T1000 (cell line): ENCODE data around the gene PMS1.
"Not testable (repeated sequence)": the region's sequence is repeated elsewhere in the genome, so short reads cannot be mapped to it uniquely, and the experiment has no call there.

ENCODE experiments used
- DNase-seq: peaks from one replicate; lab custom pipeline; 2025; ENCODE audit warnings: mixed read lengths; lab: John Stamatoyannopoulos, UW

Gene PMS1

DNA sequence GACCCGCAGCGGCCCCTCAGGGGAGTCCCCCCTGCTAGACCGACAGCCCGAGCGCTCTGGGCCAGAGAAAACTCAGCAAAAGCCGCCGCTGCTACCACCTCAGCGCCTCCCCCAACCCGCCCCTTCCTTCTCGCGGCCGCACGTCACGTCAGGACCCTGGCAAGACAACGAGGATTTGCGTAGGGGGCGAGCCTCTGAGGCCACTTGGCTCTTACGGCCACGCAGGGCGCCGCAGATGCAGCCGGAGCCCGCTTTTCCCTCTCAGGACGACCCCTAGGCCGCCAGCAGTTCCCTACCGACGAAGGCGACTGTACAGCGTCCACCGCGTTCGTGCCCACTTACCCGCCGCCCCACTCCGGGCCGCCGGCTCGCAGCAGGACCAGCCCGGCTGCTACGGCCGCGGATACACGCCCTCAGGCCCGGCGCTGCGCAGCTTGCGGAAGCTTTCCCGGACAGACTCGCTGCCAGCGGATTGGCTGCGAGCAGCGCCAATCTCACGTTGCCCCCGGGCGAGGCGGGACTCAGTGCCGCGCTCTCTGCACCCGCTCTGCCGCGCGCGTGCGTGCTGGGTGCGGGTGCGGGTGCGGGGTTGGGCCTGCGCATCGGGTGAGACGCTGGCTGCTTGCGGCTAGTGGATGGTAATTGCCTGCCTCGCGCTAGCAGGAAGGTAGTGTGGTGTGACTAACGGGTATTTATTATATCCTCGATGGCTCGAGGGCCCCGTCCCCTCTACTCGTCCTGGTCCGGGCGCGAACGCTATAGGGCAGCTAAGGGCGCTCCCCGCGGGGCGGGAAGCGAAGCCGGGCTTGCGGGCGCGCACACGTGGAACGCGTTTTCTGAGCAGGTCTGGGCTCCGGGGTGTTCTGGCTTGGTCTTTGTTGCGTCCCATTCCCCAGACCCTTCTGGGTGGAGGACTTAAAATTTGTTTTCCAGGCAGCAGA lies at the start of gene PMS1, which contains the start of gene ORMDL1:
PMS1 (plus strand) TSS at position 524 of the 941 bp plus-strand sequence. CDS start 7,360 bp downstream, outside the sequence.
ORMDL1 (minus strand) TSS at position 413 of the 941 bp plus-strand sequence. CDS start 1,744 bp downstream, outside the sequence.
- peak; percentile 92 for DNase-seq

- DNase-seq: no peak
These were observed 33.1 kb upstream of the PMS1 start for GRCh38 chr2:189751080-189751658.

DNA sequence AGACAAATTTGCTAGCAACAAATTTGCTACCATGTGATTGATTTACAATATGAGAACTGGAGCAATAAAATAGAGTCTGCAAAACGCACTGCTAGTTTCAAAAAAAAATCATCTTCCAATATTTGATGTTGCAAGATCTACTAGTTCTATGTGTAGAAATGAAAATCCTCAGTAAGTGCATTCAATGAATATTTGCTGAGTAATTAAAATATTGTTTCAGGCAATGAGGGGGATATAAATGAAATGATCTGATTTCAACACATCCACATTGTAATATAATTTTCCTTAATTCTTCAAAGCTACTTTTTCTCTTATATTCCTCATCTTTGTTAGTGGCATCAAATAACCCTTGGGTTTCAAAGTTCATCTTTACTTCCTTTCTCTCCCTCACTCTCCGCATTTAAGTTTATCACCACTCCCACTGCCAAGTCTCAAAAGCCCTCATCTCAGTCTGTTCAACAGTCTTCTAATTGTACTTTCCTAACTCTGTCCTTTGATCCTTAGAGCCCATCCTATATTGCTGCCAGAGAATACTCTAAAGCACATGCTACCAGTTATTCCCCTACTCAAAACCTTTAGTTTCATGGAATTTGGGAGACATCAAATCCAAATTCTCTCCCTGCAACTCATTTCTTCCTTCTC lies 27.8 kb upstream of the PMS1 start:
- DNase-seq: no peak

GRCh38 chr2:189760154-189760553 lies 24.1 kb upstream of the PMS1 start:
- not testable (repeated sequence) for DNase-seq

DNA sequence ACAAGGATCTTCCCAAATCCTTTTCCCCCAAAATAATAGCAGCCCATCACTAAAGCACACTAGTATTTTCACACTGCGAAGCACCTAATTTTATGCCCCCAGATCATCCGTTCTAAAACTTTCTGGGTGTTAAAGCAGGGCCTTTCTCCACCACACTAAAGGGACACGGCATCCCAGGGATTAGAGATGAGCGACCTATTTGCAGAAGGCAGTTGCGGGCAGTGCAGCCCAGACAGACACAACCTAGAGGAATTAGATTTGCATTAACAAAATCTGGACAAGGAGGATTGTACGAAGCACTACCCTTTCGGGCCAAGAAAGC lies 22.1 kb upstream of the PMS1 start:
- DNase-seq: no peak

- DNase-seq: peak; percentile 79
These were observed 21.5 kb upstream of the PMS1 start, which contains the start of gene OSGEPL1 for GRCh38 chr2:189762551-189763298. Gene OSGEPL1 (minus strand): TSS chr2:189762792. CDS start chr2:189761640, 1,152 bp downstream.

GRCh38 chr2:189763908-189764661 lies 20.2 kb upstream of the PMS1 start:
- DNase-seq: no peak

GRCh38 chr2:189770590-189771322 lies 13.5 kb upstream of the PMS1 start:
- DNase-seq: no peak

- DNase-seq: no peak
These were observed 12.0 kb upstream of the PMS1 start for GRCh38 chr2:189772212-189772611.

GRCh38 chr2:189782221-189782671 lies 2.0 kb upstream of the PMS1 start:
- no peak for DNase-seq

- no peak for DNase-seq
These were observed 761 bp upstream of the PMS1 start for GRCh38 chr2:189783451-189783926.

- DNase-seq: no peak
These were observed 7.2 kb downstream of the PMS1 start for GRCh38 chr2:189791338-189792042.

- no peak for DNase-seq
These were observed 10.1 kb downstream of the PMS1 start for GRCh38 chr2:189794310-189794709.

GRCh38 chr2:189797902-189798301 lies 13.7 kb downstream of the PMS1 start:
- no peak for DNase-seq

DNA sequence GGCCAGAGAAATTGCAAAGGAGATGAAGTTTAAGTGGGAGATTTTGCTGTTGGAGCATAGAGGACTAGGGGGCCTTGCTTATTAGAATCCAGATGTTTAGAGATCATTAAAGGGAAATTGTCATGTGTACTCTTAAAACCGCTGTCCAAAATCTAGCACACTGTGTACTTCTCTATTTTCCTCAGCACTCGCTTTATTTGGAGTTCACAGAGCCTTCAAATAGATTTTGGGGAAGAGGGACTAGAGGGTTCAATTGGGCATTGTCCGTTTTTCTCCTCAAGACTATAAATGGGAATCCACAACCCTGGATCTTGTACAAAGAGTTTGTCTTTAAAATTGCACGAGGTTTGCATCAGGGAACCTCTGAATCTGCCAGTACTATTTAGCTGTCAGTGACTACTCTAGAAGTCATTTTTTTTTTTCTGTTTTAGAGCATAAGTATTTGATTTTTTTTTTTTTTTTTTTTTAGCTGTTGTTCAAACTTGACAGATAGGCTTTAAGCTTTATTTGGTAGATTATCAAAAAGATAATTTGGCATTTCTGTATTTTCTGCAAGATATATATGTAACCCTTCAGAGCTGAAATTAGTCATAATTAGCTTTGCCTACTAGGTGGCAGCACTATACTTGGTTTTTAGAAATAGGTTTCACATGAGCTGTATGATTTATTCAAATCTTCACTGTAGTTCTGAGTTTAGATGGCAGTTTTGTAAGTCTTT lies 14.2 kb downstream of the PMS1 start:
- no peak for DNase-seq

GRCh38 chr2:189799030-189799331 lies 14.7 kb downstream of the PMS1 start:
- no peak for DNase-seq

DNA sequence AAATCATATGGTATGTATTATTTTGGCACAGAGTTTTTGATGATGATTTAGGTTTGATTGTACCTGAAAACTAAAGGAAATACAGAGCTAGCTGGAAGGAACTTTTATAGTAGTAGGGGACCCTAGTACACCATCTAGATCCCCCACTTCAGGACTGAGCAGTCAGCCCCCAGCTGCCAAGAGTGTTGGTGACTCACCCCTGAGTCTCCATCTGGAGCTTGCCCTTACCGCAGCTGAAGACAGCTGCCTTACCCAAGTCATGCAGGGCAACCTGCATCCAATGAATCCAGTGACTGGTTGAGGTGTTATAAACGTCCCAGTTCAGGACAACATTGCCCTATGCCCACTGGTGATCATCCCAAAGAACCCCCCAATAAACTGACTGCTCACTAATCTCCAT lies 15.3 kb downstream of the PMS1 start:
- peak; percentile 28 for DNase-seq

DNA sequence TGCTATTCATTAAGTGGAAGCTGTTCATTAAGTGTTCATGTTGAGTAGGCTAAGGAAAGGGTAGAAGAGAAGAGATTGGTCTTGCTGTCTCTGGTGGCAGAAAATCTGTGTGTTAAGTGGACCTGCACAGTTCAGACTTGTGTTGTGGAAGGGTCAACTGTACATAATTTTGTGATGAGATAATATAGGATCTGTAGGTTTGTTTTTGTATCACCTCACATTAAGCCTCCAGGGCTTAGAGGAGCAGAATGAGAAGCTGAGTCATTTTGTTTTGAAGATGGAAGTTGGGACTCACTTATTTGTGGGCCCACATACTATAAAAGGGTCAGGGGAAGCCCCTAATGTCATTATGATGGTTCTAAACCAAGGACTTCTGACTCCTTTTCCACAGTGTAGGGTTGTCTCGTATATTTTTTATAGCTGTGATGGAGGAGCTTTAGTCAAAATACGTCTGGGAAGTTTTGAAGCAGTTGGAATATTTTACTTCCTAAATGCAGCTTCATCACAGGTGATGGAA lies 18.2 kb downstream of the PMS1 start:
- DNase-seq: no peak

DNA sequence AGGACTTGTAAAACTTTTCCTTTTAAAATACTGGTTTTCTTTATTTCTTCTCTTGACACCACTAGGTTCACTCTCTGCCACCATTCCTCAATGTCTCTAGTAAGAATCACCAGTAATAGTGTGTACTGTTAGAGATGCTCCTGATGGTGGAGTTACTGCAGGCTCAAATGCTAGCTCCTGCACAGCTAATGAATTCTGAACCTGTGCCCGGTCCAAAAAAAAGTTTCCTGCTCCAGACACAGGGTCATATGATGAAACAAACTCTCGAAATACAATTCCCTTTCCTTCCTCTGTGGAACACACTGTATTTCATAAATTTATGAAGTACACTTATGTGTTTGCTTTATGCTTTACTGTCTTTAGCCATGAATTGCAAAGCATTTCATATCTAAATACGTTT lies 19.2 kb downstream of the PMS1 start:
- no peak for DNase-seq
